Coronary artery (tissue), 2 donors: ENCODE measurements around the gene SCG5.

Experiments used
- DNase-seq: peaks from one replicate; pipeline ENCODE4 v3.0.0-alpha.2; 2017; ENCODE audit warnings: low spot score
- H3K27ac ChIP-seq, 2 donors: fragments of 200-600 bp; sonication (generic); one replicate each; pipeline ENCODE4 v1.5.1; 2016 to 2019
- H3K4me3 ChIP-seq: fragments of 200-600 bp; sonication (generic); 2 replicates; pipeline ENCODE4 v1.5.1; 2016; ENCODE audit warnings: mild to moderate bottlenecking, moderate library complexity
- CTCF ChIP-seq: fragments of 200-600 bp; sonication (generic); IDR thresholded peaks from one replicate; pipeline ENCODE4 v1.5.1; 2019; ENCODE audit warnings: antibody characterized with exemption

The SCG5 gene

GRCh38 chr15:32732574-32733157 lies 91.2 kb downstream of the SCG5 start:
- no peak for DNase-seq
- no peak for TF ChIP-seq CTCF
- Histone ChIP-seq H3K27ac (no peak overlapping the region), H3K4me3 (no peak overlapping the region)

- no peak for TF ChIP-seq CTCF
- H3K27ac ChIP-seq, result no peak overlapping the region
- no peak for DNase-seq
- no peak overlapping the region for H3K4me3 ChIP-seq
These were observed 91.8 kb downstream of the SCG5 start for GRCh38 chr15:32733281-32733680.

- no peak for TF ChIP-seq CTCF
- Histone ChIP-seq H3K4me3 (no peak overlapping the region), H3K27ac (no peak overlapping the region)
- no peak for DNase-seq
These were observed 94.6 kb downstream of the SCG5 start for GRCh38 chr15:32735989-32736700.

- no peak overlapping the region for H3K4me3 ChIP-seq
- H3K27ac ChIP-seq, result no peak overlapping the region
- DNase-seq, result no peak
- TF ChIP-seq CTCF, result no peak
These were observed 95.2 kb downstream of the SCG5 start for GRCh38 chr15:32736701-32737061.

- no peak for DNase-seq
- Histone ChIP-seq H3K4me3 (no peak overlapping the region), H3K27ac (no peak overlapping the region)
- no peak for TF ChIP-seq CTCF
These were observed 95.8 kb downstream of the SCG5 start for GRCh38 chr15:32737304-32737703.

- DNase-seq, result no peak
- no peak for TF ChIP-seq CTCF
- no peak overlapping the region for H3K4me3 ChIP-seq
These were observed 97.2 kb downstream of the SCG5 start for GRCh38 chr15:32738666-32739065.

GRCh38 chr15:32739522-32740063 lies 98.1 kb downstream of the SCG5 start:
- TF ChIP-seq CTCF, result no peak

More at GRCh38 chr15:32738666-32739065, 97.2 kb downstream of the SCG5 start:
- H3K27ac ChIP-seq, result no peak overlapping the region

More at GRCh38 chr15:32739522-32740063, 98.1 kb downstream of the SCG5 start:
- H3K27ac ChIP-seq, result no peak overlapping the region
- no peak for DNase-seq
- no peak overlapping the region for H3K4me3 ChIP-seq
